Right forelimb (tissue), 1 donor: ENCODE measurements around the gene DAB1.

Source experiments
- DNase-seq: peaks from one replicate; pipeline ENCODE4 v3.0.0-alpha.2; 2018

Gene DAB1

GRCh38 chr1:57061369-57061768 is 362.5 kb downstream of the DAB1 start:
- DNase-seq = no peak

GRCh38 chr1:57060451-57060850 is 363.4 kb downstream of the DAB1 start:
- DNase-seq = no peak

GRCh38 chr1:57058652-57059501 is 365.0 kb downstream of the DAB1 start:
- DNase-seq = no peak

- DNase-seq = no peak
These were observed 375.0 kb downstream of the DAB1 start for GRCh38 chr1:57048856-57049255.

GRCh38 chr1:57046462-57046861 is 377.4 kb downstream of the DAB1 start:
- no peak for DNase-seq

GRCh38 chr1:57041901-57042300 is 382.0 kb downstream of the DAB1 start:
- DNase-seq = no peak

- no peak for DNase-seq
These were observed 383.0 kb downstream of the DAB1 start for GRCh38 chr1:57040811-57041210.

- no peak for DNase-seq
These were observed 386.9 kb downstream of the DAB1 start for GRCh38 chr1:57036641-57037579.

- DNase-seq = no peak
These were observed 389.1 kb downstream of the DAB1 start for GRCh38 chr1:57034713-57035112.

GRCh38 chr1:57033222-57034001 is 390.4 kb downstream of the DAB1 start:
- no peak for DNase-seq

- DNase-seq = no peak
These were observed 397.1 kb downstream of the DAB1 start for GRCh38 chr1:57026624-57027354.

- no peak for DNase-seq
These were observed 399.0 kb downstream of the DAB1 start for GRCh38 chr1:57024855-57025254.

GRCh38 chr1:57024428-57024827 is 399.4 kb downstream of the DAB1 start:
- no peak for DNase-seq

- DNase-seq = no peak
These were observed 403.6 kb downstream of the DAB1 start for GRCh38 chr1:57020216-57020615.

GRCh38 chr1:57019236-57019839 is 404.5 kb downstream of the DAB1 start:
- DNase-seq = no peak

- DNase-seq = no peak
These were observed 405.7 kb downstream of the DAB1 start for GRCh38 chr1:57018119-57018518.

- no peak for DNase-seq
These were observed 406.1 kb downstream of the DAB1 start for GRCh38 chr1:57017717-57018116.

GRCh38 chr1:57017200-57017599 is 406.7 kb downstream of the DAB1 start:
- no peak for DNase-seq

- no peak for DNase-seq
These were observed 408.8 kb downstream of the DAB1 start for GRCh38 chr1:57015071-57015470.

GRCh38 chr1:57013522-57013921 is 410.3 kb downstream of the DAB1 start:
- DNase-seq = no peak

- no peak for DNase-seq
These were observed 411.5 kb downstream of the DAB1 start for GRCh38 chr1:57012315-57012714.

GRCh38 chr1:57010511-57010910 is 413.3 kb downstream of the DAB1 start:
- DNase-seq = no peak
